Lung (tissue), 12 donors: ENCODE results near the gene MYO18A. TPM values are rescaled to one million over a fixed set of nuclear protein-coding genes. Genes with fewer than 3 reads are reported as not detected.

Experiments used
- ATAC-seq: fragments of 200-7000 bp; cut with Tn5 transposase; one replicate; pipeline ENCODE4 v1.9.1; 2020; ENCODE audit warnings: moderate number of reproducible peaks; ENCODE audit not compliant: insufficient read depth, low FRiP score
- DNase-seq, 3 donors: peaks; one replicate each; pipeline ENCODE4 v3.0.0-alpha.2; 2013 to 2017
- H3K27ac ChIP-seq, 2 donors: one replicate each; pipeline ENCODE4 v1.5.1; 2013; ENCODE audit warnings: mild to moderate bottlenecking in 2 of 2, moderate library complexity in 2 of 2, control low read depth in 1 of 2, inconsistent platforms in 1 of 2, low read depth in 1 of 2, low read length in 1 of 2
- H3K27me3 ChIP-seq, 3 donors: one replicate each; pipeline ENCODE4 v1.5.1; 2013; ENCODE audit warnings: low read length in 2 of 3; ENCODE audit not compliant: control insufficient read depth in 3 of 3, insufficient read depth in 3 of 3
- H3K36me3 ChIP-seq, 4 donors: one replicate each; pipeline ENCODE4 v1.5.1; 2013; ENCODE audit warnings: low read length in 4 of 4, mild to moderate bottlenecking in 1 of 4, moderate library complexity in 1 of 4; ENCODE audit not compliant: control insufficient read depth in 4 of 4, insufficient read depth in 4 of 4
- H3K4me1 ChIP-seq, 5 donors: one replicate each; pipeline ENCODE4 v1.5.1; 2013; ENCODE audit warnings: low read length in 5 of 5, mild to moderate bottlenecking in 2 of 5, moderate library complexity in 1 of 5; ENCODE audit not compliant: control insufficient read depth in 5 of 5, insufficient read depth in 5 of 5
- H3K4me3 ChIP-seq: one replicate; pipeline ENCODE4 v1.5.1; 2013; ENCODE audit warnings: mild to moderate bottlenecking, control low read depth, moderate library complexity
- H3K9ac ChIP-seq, 2 donors: one replicate each; pipeline ENCODE4 v1.5.1; 2013; ENCODE audit warnings: low read length in 2 of 2, control low read depth in 1 of 2; ENCODE audit not compliant: insufficient read depth in 1 of 2
- H3K9me3 ChIP-seq, 4 donors: one replicate each; pipeline ENCODE4 v1.5.1; 2013; ENCODE audit warnings: low read length in 3 of 4, mild to moderate bottlenecking in 1 of 4, moderate library complexity in 1 of 4; ENCODE audit not compliant: control insufficient read depth in 4 of 4, insufficient read depth in 3 of 4
- WGBS, 2 donors: extraction: QIAGEN DNeasy Blood & Tissue Kit; methylation state at CpG; one replicate each; pipeline ENCODE4 v1.1.7; 2013; 5-methylcytosine and 5-hydroxymethylcytosine counted together
- polyA plus RNA-seq, 2 donors: library from polyadenylated mRNA; stranded (reverse); fragments of 200-250 nt; gene quantifications; one replicate each; pipeline ENCODE4 v1.2.1, GENCODE V29; 2013
- total RNA-seq, 2 donors: library from RNA; depleted of rRNA in 1 of 2; stranded (reverse); fragments of >200 nt in 1 of 2; gene quantifications; one replicate each; pipeline ENCODE4 v1.2.1, GENCODE V29; 2014 to 2021
- TF ChIP-seq, protein P1 (sequence below): IDR thresholded peaks from 2 replicates; pipeline ENCODE4 v1.5.1; 2012; ENCODE audit warnings: mild to moderate bottlenecking; ENCODE audit errors: control extremely low read depth, extremely low read depth
- donor health status: control.
- donor health status: control.
- donor health status: Bipolar disorder and iron deficiency.
- donor health status: healthy.
- donor health status: DM: yes; HTN: yes; CAD: no.

MYO18A gene
- total and polyA plus RNA-seq, 4 donors = 19.0 to 65.2 (median 49.3) TPM

DNA sequence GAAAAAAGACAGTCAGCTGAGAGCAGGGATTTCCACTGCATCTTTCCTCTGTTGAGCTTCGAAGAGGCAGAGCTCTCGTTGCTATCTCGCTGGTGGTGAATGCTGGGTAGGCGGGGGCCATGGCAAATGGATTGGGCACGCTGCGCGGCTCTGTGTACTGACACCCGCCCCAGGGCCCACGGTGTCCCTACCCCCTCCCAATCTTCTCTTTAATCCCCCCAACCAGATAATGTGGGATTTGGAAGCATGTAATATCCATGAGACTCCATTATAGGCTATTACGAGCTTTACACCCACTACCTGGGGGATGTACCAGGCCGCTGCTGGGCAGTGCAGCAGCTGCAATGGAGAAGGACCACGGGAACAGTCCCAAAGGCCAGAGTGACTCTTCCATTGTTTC is 129.0 kb downstream of the MYO18A start:
- ATAC-seq (no peak), DNase-seq (no peak)
- Histone ChIP-seq H3K27me3 (peaks cover 0 to 2% (median 0%) of the 10 kb centered on the region in 3 donors), H3K36me3 (no peaks in the 10 kb centered on the region), H3K9me3 (no peaks in the 10 kb centered on the region), H3K9ac (no peak overlapping the region), H3K27ac (no peak overlapping the region), H3K4me1 (no peaks in the 10 kb centered on the region), H3K4me3 (no peak overlapping the region)
- TF ChIP-seq, protein P1, sequence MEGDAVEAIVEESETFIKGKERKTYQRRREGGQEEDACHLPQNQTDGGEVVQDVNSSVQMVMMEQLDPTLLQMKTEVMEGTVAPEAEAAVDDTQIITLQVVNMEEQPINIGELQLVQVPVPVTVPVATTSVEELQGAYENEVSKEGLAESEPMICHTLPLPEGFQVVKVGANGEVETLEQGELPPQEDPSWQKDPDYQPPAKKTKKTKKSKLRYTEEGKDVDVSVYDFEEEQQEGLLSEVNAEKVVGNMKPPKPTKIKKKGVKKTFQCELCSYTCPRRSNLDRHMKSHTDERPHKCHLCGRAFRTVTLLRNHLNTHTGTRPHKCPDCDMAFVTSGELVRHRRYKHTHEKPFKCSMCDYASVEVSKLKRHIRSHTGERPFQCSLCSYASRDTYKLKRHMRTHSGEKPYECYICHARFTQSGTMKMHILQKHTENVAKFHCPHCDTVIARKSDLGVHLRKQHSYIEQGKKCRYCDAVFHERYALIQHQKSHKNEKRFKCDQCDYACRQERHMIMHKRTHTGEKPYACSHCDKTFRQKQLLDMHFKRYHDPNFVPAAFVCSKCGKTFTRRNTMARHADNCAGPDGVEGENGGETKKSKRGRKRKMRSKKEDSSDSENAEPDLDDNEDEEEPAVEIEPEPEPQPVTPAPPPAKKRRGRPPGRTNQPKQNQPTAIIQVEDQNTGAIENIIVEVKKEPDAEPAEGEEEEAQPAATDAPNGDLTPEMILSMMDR = no peak
- 86 to 90% methylated on average over 12 of the region's 12 CpGs for WGBS, 2 donors

DNA sequence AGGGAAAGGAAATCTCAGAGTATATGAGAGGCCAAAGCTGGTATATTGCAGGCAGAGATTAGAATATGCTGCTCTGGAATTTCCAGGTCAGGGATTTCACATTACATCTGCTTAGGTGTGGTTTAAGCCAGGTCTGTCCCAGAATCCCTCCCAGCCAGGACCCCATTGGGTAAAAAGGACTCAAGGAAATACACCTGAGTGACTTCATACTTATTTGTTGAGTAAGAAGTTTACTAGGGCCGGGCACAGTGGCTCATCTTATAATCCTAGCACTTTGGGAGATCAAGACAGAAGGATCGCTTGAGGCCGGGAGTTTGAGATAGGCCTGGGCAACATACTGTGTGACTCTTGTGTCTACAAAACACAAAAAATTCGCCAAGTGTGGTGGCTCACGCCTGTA is 130.0 kb downstream of the MYO18A start:
- DNase-seq (no peak), ATAC-seq (no peak)
- Histone ChIP-seq H3K9ac (no peak overlapping the region), H3K4me3 (no peak overlapping the region), H3K27ac (no peak overlapping the region), H3K36me3 (no peaks in the 10 kb centered on the region), H3K4me1 (no peaks in the 10 kb centered on the region), H3K9me3 (no peaks in the 10 kb centered on the region), H3K27me3 (peaks cover 0 to 2% (median 0%) of the 10 kb centered on the region in 3 donors)
- WGBS, 2 donors = 89 to 93% methylated on average over 5 of the region's 5 CpGs
- TF ChIP-seq, protein P1 = no peak

DNA sequence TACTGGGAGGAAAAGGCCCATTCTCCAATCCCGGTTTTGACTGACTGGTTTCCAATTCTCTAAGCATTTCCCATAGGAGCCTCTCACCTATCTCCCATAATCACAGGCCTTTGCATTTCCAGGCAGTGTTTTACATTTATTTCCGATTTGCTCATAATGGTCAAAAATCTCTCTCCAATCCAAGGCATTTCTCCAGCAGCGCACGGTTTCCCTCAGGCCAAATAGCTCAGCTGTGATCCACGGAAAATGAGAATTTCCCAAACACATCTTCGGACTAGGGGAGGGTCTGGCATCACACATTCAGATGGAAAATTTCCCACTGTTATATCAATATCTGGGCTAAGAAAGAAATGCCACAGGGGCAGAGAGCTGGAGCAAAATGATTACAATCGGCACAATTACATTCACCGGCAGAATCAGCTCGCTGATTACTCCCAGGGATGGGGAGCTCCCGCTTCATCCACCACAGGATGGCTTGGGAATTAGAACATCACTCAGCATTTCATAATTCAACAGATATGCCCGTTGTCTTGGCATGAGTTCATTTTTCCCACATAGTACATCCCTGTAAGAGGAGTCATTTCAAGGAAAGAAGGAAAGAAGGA is 130.6 kb downstream of the MYO18A start:
- H3K27me3 ChIP-seq = peaks cover 0 to 2% (median 0%) of the 10 kb centered on the region in 3 donors
- H3K9ac ChIP-seq = no peak overlapping the region
- ATAC-seq (no peak), DNase-seq (no peak)
- 86 to 93% methylated on average over 11 of the region's 11 CpGs for WGBS, 2 donors
- no peaks in the 10 kb centered on the region for H3K4me1 ChIP-seq
- no peak overlapping the region for H3K4me3 ChIP-seq
- H3K36me3 ChIP-seq = no peaks in the 10 kb centered on the region
- no peaks in the 10 kb centered on the region for H3K9me3 ChIP-seq
- H3K27ac ChIP-seq = no peak overlapping the region
- TF ChIP-seq, protein P1 = no peak
